PC-9 (cell line): Measurements from ENCODE around the gene CCDC54. TPM values are rescaled to one million over a fixed set of nuclear protein-coding genes. Genes with fewer than 3 reads are reported as not detected.
A peak's percentile ranks its signal among the peaks of the same experiment; 100 is the strongest.

ENCODE experiments used
- BruUV-seq: library from RNA; stranded (reverse); fragments of 400-500 nt; replicated peaks from 2 replicates; lab custom pipeline; 2021; lab: Mats Ljungman, UMichigan
- CTCF ChIA-PET: fragments of 300-600 bp; sonication (Branson Sonifier 250); formaldehyde crosslinking; loops from one replicate; lab custom pipeline; 2022; ENCODE audit warnings: antibody characterized with exemption; lab: Charles Lee
- POLR2A ChIA-PET: fragments of 300-600 bp; sonication (Branson Sonifier 250); formaldehyde crosslinking; loops from one replicate; lab custom pipeline; 2022; ENCODE audit warnings: antibody characterized with exemption; ENCODE audit not compliant: unreplicated experiment; lab: Charles Lee
- DNase-seq, 2 experiments: peaks; one replicate each; pipeline versions ENCODE4 v3.0.0 to v3.0.0-alpha.2; 2015 to 2022; ENCODE audit warnings: mixed read lengths in 1 of 2
- H2AFZ ChIP-seq: fragments of 200-600 bp; sonication (generic); 2 replicates; pipeline ENCODE4 v1.8.1; 2017; ENCODE audit warnings: antibody characterized with exemption
- H3F3A ChIP-seq: fragments of 200-600 bp; sonication (generic); 2 replicates; pipeline ENCODE4 v1.8.1; 2017; ENCODE audit warnings: antibody characterized with exemption, mild to moderate bottlenecking, low read depth; ENCODE audit not compliant: insufficient read depth
- H3K27ac ChIP-seq: fragments of 200-600 bp; sonication (generic); 2 replicates; pipeline ENCODE4 v1.6.1; 2016; ENCODE audit warnings: mixed run types
- H3K27me3 ChIP-seq: fragments of 200-600 bp; sonication (generic); 2 replicates; pipeline ENCODE4 v1.6.1; 2016; ENCODE audit warnings: low read depth, mixed run types; ENCODE audit not compliant: insufficient read depth
- H3K36me3 ChIP-seq: fragments of 200-600 bp; sonication (generic); 2 replicates; pipeline ENCODE4 v1.6.1; 2016; ENCODE audit warnings: low read depth, mixed run types
- H3K4me1 ChIP-seq: fragments of 200-600 bp; sonication (generic); replicated peaks from 2 replicates; pipeline ENCODE4 v1.6.1; 2016; ENCODE audit warnings: mixed run types; ENCODE audit not compliant: insufficient read depth
- H3K4me2 ChIP-seq: fragments of 200-600 bp; sonication (generic); 2 replicates; pipeline ENCODE4 v1.6.1; 2017; ENCODE audit warnings: mixed run types
- H3K4me3 ChIP-seq: fragments of 200-600 bp; sonication (generic); 2 replicates; pipeline ENCODE4 v1.6.1; 2016; ENCODE audit warnings: mixed run types
- H3K79me2 ChIP-seq: fragments of 200-600 bp; sonication (generic); 2 replicates; pipeline ENCODE4 v1.6.1; 2017; ENCODE audit warnings: low read depth, mixed run types
- H3K9me2 ChIP-seq: fragments of 200-600 bp; sonication (generic); 2 replicates; pipeline ENCODE4 v1.8.1; 2017; ENCODE audit warnings: mild to moderate bottlenecking; ENCODE audit not compliant: insufficient read depth
- H3K9me3 ChIP-seq: fragments of 200-600 bp; sonication (generic); 2 replicates; pipeline ENCODE4 v1.8.1; 2016; ENCODE audit warnings: low read depth; ENCODE audit not compliant: insufficient read depth
- H4K20me1 ChIP-seq: fragments of 200-600 bp; sonication (generic); 2 replicates; pipeline ENCODE4 v1.8.1; 2017; ENCODE audit not compliant: insufficient read depth
- EZH2 ChIP-seq: fragments of 200-600 bp; sonication (generic); IDR thresholded peaks from 2 replicates; pipeline ENCODE4 v1.8.0; 2017; ENCODE audit warnings: antibody characterized with exemption, low read depth
- intact Hi-C: fragments of 100-400 bp; cut with micrococcal nuclease; formaldehyde crosslinking; loops from one replicate; pipeline ENCODE4 v1.10.0; 2022; ENCODE audit not compliant: unreplicated experiment
- total RNA-seq: library from RNA; stranded (reverse); gene quantifications from 2 replicates; pipeline ENCODE4 v1.2.3, GENCODE V29; 2021
- TF ChIP-seq, protein P1 (sequence below): fragments of 200-600 bp; sonication (generic); conservative IDR thresholded peaks from 2 replicates; pipeline ENCODE4 v1.6.1; 2017; ENCODE audit warnings: mixed run types, antibody characterized with exemption, mild to moderate bottlenecking, moderate library complexity

CCDC54 gene
- total RNA-seq, 1 experiment from 2014 or later: not detected

DNA sequence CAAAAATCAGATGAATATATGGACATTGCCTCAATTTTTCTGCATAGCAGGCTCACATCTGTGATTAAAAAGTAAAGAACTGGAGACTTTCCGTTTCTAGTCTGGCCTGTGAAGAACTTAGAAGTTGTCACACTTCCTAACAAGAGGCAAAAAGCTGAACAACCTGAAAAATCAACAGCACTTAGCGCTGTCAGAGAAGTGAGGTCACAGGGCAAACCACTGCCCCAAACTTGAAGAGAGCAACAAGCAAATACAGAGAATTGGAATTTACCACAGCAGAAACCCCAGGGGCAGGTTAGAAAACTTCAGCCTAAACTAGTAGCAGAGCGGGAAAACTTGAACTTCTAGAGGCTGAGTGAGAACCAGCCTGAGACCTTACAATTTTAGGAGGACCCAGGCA is 38.9 kb downstream of the CCDC54 start:
- Histone ChIP-seq H3K4me3 (no peak overlapping the region), H3K36me3 (no peaks in the 10 kb centered on the region), H3K9me2 (peaks cover 5% of the 10 kb centered on the region; the same call in 1 of the 2 replicates), H3K4me2 (no peak overlapping the region), H3K27ac (no peak overlapping the region), H3K27me3 (no peaks in the 10 kb centered on the region), H2AFZ (no peak overlapping the region), H3K79me2 (no peaks in the 10 kb centered on the region), H3K4me1 (peaks cover 7% of the 10 kb centered on the region; the same call in 1 of the 2 replicates), H3F3A (no peaks in the 10 kb centered on the region), H3K9me3 (no peaks in the 10 kb centered on the region), H4K20me1 (no peaks in the 10 kb centered on the region)
- POLR2A ChIA-PET: no interaction called here
- no TSS peak for BruUV-seq
- intact Hi-C loops: no loop called here
- CTCF ChIA-PET: interaction anchor here (1.6 kb wide), 1 partner anchor 13 kb away, joined by 4 read pairs; no protein-coding TSS in a partner anchor
- no peak for TF ChIP-seq EZH2
- no peak for DNase-seq

DNA sequence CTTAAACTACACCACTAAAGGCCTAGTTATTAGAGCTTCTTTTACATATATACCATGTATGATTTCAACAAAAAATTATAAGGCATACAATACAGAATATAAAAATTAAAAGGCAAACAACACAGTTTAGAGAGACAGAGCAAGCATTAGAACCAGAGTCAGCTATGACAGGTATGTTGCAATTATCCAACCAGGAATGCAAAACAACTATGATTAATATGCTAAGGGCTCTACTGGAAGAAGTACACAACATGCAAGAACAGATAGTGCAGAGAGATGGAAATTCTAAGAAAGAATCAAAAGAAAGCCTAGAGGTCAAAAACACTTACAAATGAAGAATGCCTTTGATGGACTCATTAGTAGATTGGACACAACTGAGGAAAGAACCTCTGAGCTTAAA is 39.6 kb downstream of the CCDC54 start:
- H3K4me1 ChIP-seq: peaks cover 11% of the 10 kb centered on the region; the same call in 1 of the 2 replicates
- no peaks in the 10 kb centered on the region for H3K36me3 ChIP-seq
- intact Hi-C loops: no loop called here
- H3K9me2 ChIP-seq: peaks cover 5% of the 10 kb centered on the region; the same call in 1 of the 2 replicates
- ChIA-PET CTCF (interaction anchor here (0.7 kb wide), 1 partner anchor 12 kb away, joined by 3 read pairs; no protein-coding TSS in a partner anchor), POLR2A (no interaction called here)
- no peak overlapping the region for H3K4me2 ChIP-seq
- H3K27ac ChIP-seq: no peak overlapping the region
- H3K79me2 ChIP-seq: no peaks in the 10 kb centered on the region
- H3K27me3 ChIP-seq: no peaks in the 10 kb centered on the region
- BruUV-seq: no TSS peak
- no peaks in the 10 kb centered on the region for H3K9me3 ChIP-seq
- no peaks in the 10 kb centered on the region for H3F3A ChIP-seq
- H3K4me3 ChIP-seq: no peak overlapping the region
- no peak overlapping the region for H2AFZ ChIP-seq
- no peaks in the 10 kb centered on the region for H4K20me1 ChIP-seq
- DNase-seq: no peak
- TF ChIP-seq, protein P1, sequence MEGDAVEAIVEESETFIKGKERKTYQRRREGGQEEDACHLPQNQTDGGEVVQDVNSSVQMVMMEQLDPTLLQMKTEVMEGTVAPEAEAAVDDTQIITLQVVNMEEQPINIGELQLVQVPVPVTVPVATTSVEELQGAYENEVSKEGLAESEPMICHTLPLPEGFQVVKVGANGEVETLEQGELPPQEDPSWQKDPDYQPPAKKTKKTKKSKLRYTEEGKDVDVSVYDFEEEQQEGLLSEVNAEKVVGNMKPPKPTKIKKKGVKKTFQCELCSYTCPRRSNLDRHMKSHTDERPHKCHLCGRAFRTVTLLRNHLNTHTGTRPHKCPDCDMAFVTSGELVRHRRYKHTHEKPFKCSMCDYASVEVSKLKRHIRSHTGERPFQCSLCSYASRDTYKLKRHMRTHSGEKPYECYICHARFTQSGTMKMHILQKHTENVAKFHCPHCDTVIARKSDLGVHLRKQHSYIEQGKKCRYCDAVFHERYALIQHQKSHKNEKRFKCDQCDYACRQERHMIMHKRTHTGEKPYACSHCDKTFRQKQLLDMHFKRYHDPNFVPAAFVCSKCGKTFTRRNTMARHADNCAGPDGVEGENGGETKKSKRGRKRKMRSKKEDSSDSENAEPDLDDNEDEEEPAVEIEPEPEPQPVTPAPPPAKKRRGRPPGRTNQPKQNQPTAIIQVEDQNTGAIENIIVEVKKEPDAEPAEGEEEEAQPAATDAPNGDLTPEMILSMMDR: no peak
- TF ChIP-seq EZH2: no peak

DNA sequence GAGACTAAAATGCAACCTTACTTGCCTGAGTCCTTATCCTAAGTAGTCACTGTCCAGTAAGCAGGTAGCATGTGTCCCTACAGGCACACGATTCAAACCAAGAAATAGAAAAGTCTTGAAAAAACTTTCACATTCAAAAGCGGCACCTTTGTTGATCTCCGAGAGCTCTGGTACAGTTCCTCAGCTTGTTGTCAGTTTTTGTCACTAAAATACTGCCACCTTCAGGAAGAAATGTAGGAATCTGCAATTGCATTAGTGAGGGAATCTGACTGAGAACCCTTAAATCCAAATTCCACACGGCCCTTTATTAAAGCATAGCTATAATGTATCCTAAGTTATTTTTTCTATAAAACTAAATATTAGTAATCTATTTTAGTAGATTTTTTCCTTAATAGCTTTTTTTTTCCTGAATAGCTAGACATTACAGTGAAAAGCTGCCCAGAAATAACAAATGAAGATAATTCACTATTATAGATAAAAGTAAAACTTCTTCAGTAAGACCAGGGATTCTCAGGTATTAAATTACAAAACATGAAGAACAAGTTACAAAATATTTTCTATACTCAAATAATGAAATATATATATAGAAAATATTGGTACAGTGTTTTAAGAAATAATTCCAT is 44.0 kb downstream of the CCDC54 start:
- H2AFZ ChIP-seq: peak overlapping the region; percentile 80; the same call in 1 of the 2 replicates
- H4K20me1 ChIP-seq: no peaks in the 10 kb centered on the region
- ChIA-PET POLR2A (interaction anchor here (0.7 kb wide), 2 partner anchors 9 to 603 kb away, joined by 6 to 7 read pairs; no protein-coding TSS in a partner anchor), CTCF (interaction anchor here (0.5 to 2.9 kb wide), 17 partner anchors 8 to 1275 kb away, joined by 3 to 23 read pairs (median 4); no protein-coding TSS in a partner anchor)
- intact Hi-C loops: loop anchor here (1.0 to 10.0 kb wide), 2 partner anchors 149 to 244 kb away; no protein-coding TSS in a partner anchor
- H3K9me2 ChIP-seq: no peaks in the 10 kb centered on the region
- peak overlapping the region; percentile 43; the same call in 1 of the 2 replicates for H3K4me3 ChIP-seq
- H3K36me3 ChIP-seq: no peaks in the 10 kb centered on the region
- peaks cover 11% of the 10 kb centered on the region; the same call in 1 of the 2 replicates for H3K4me1 ChIP-seq
- peak overlapping the region; percentile 77 for H3K4me2 ChIP-seq
- no peak overlapping the region for H3K27ac ChIP-seq
- no TSS peak for BruUV-seq
- DNase-seq: peak; percentile 30 to 76
- H3K9me3 ChIP-seq: no peaks in the 10 kb centered on the region
- no peak for TF ChIP-seq EZH2
- TF ChIP-seq, protein P1: peak; percentile 93
- no peaks in the 10 kb centered on the region for H3F3A ChIP-seq
- H3K79me2 ChIP-seq: no peaks in the 10 kb centered on the region
- no peaks in the 10 kb centered on the region for H3K27me3 ChIP-seq
